AG04449 (cell line): ENCODE results near the gene KCNMA1.

Experiments used
- CTCF ChIA-PET: fragments of 350-600 bp; formaldehyde crosslinking; extraction: SDS; loops from one replicate; lab custom pipeline; 2021; ENCODE audit warnings: antibody characterized with exemption; lab: Yijun Ruan, JAX
- POLR2A ChIA-PET: fragments of 400-600, 350-600 bp; formaldehyde crosslinking; extraction: SDS; loops from one replicate; lab custom pipeline; 2020; ENCODE audit warnings: antibody characterized with exemption, inconsistent platforms; lab: Yijun Ruan, JAX
- DNase-seq: peaks from one replicate; pipeline ENCODE4 v3.0.0-alpha.2; 2010; ENCODE audit warnings: low read depth, low spot score
- H3K4me3 ChIP-seq: 2 replicates; pipeline ENCODE4 v1.5.1; 2011; ENCODE audit warnings: low read depth, mild to moderate bottlenecking, control low read depth, low read length
- CTCF ChIP-seq: IDR thresholded peaks from one replicate; pipeline ENCODE4 v1.5.1; 2011; ENCODE audit warnings: mild to moderate bottlenecking, moderate library complexity, low read length, control low read depth, inconsistent platforms; ENCODE audit not compliant: insufficient read depth; ENCODE audit errors: missing control alignments

Gene KCNMA1

GRCh38 chr10:77319557-77319956, 318.1 kb downstream of the KCNMA1 start:
- DNase-seq, result no peak
- CTCF ChIA-PET, result interaction anchor here (1.3 to 3.0 kb wide), 2 partner anchors 69 to 153 kb away, joined by 3 to 6 read pairs; no protein-coding TSS in a partner anchor
- POLR2A ChIA-PET, result no interaction called here
- H3K4me3 ChIP-seq, result no peak overlapping the region
- no peak for TF ChIP-seq CTCF

GRCh38 chr10:77318739-77319138, 318.9 kb downstream of the KCNMA1 start:
- CTCF ChIA-PET, result interaction anchor here (1.3 to 3.0 kb wide), 2 partner anchors 68 to 153 kb away, joined by 3 to 6 read pairs; no protein-coding TSS in a partner anchor
- DNase-seq, result no peak
- TF ChIP-seq CTCF, result no peak
- POLR2A ChIA-PET, result no interaction called here
- H3K4me3 ChIP-seq, result no peak overlapping the region

GRCh38 chr10:77317221-77317620, 320.4 kb downstream of the KCNMA1 start:
- POLR2A ChIA-PET, result no interaction called here
- no peak for TF ChIP-seq CTCF
- no peak for DNase-seq
- CTCF ChIA-PET, result interaction anchor here (0.7 kb wide), 1 partner anchor 12 kb away, joined by 3 read pairs; no protein-coding TSS in a partner anchor
- no peak overlapping the region for H3K4me3 ChIP-seq

GRCh38 chr10:77315496-77316129, 322.0 kb downstream of the KCNMA1 start:
- ChIA-PET POLR2A (no interaction called here), CTCF (interaction anchor here (0.8 to 1.7 kb wide), 7 partner anchors 9 to 325 kb away, joined by 3 to 5 read pairs (median 4); no protein-coding TSS in a partner anchor)
- DNase-seq, result no peak
- no peak for TF ChIP-seq CTCF
- no peak overlapping the region for H3K4me3 ChIP-seq

- no peak for TF ChIP-seq CTCF
- no peak for DNase-seq
- ChIA-PET POLR2A (no interaction called here), CTCF (interaction anchor here (1.0 to 1.4 kb wide), 2 partner anchors 16 to 139 kb away, joined by 3 to 4 read pairs; no protein-coding TSS in a partner anchor)
- no peak overlapping the region for H3K4me3 ChIP-seq
These were observed 324.4 kb downstream of the KCNMA1 start for GRCh38 chr10:77313066-77313750.

- no peak for TF ChIP-seq CTCF
- CTCF ChIA-PET, result interaction anchor here (1.3 kb wide), 1 partner anchor 324 kb away, joined by 3 read pairs; no protein-coding TSS in a partner anchor
- no peak overlapping the region for H3K4me3 ChIP-seq
- POLR2A ChIA-PET, result no interaction called here
- DNase-seq, result no peak
These were observed 326.4 kb downstream of the KCNMA1 start for GRCh38 chr10:77311186-77311585.
